GM10847 (cell line): Measurements from ENCODE around the gene PMEPA1.

Experiments
- POLR2A ChIP-seq: IDR thresholded peaks from 2 replicates; pipeline ENCODE4 v1.6.1; 2011; ENCODE audit not compliant: insufficient read length; ENCODE audit errors: extremely low read depth

The PMEPA1 gene

GRCh38 chr20:57601737-57602136 lies 108.1 kb downstream of the PMEPA1 start:
- no peak for TF ChIP-seq POLR2A

GRCh38 chr20:57601211-57601570 lies 108.6 kb downstream of the PMEPA1 start:
- TF ChIP-seq POLR2A: no peak

GRCh38 chr20:57600320-57601210 lies 109.2 kb downstream of the PMEPA1 start:
- TF ChIP-seq POLR2A: no peak

GRCh38 chr20:57598491-57598890 lies 111.3 kb downstream of the PMEPA1 start:
- TF ChIP-seq POLR2A: no peak
